ENCODE data around the gene AGAP3.

The AGAP3 gene

DNA sequence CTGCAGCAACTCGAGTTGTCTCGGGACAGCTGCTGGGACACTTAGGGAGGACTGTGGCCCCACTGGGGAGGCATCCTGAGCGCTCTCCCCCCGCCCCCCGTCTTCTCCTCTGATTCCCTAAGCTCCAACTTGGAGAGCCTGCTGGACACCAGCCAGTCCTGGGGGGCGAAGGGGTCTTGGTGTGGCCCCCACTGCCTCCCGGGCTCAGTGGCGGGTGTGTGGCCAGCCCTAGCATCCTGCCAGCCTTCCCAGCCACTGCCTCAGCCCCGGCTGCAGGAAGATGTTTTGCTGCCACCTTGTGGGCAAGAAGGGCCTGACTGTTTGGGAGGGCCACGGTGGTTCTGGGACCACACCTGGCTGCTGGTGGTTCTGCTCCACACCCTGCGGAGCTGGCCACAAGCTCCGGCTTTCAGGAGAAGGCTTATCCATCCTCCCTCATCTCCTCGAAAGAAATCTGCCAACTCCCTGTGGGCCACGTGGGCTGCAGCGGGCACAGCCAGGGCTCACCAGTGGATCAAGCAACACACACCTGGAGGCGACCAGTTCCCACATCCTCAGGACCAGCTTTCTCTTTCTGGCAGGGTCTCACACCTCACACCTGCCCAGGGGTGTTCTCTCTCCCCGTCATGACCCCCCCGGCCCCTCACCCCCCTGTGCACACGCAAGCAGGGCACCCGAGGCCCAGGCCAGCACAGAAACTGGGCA, 24.8 kb downstream of the AGAP3 start:
- DNase-seq: peak; percentile 90

DNA sequence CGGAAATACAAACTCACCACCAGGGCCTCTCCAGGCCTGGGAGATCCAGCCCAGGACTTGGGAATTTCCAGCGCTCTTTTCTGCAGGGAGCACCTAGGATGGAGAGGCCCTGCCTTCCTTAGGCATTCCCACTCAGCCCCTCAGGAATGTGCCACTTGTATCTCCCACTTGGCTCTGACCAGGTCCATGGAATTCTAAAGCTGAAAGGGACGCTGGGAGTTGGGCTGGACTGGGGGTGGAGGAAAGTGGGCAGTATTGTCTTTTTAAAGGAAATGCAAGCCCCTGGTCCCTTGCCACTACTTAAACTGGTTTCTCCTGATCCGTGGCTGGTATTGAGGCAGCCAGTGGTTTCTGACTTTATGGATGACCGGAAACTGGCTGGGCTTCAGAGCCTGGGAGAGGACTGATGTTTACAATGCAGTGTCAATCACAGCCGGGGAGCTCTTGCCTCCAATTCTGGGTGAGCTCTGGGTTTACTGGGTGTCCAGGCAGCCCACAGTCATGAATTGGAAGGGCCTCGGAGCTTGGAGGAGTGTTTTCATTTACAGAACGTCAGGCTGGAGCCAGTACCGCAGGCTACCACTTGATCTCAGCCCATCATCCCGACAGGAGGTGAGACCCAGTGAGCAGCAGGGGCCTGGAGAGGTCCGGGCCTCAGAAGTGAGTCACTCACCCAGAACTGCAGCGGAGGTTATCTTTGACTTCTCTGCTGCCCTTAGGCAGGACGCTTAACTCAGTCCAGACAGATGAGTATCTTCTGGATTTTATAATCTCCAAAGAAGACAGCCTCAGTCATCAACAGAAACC, 27.3 kb downstream of the AGAP3 start:
- no peak for DNase-seq

GRCh38 chr7:151114151-151115090, 28.1 kb downstream of the AGAP3 start:
- no peak for DNase-seq

DNA sequence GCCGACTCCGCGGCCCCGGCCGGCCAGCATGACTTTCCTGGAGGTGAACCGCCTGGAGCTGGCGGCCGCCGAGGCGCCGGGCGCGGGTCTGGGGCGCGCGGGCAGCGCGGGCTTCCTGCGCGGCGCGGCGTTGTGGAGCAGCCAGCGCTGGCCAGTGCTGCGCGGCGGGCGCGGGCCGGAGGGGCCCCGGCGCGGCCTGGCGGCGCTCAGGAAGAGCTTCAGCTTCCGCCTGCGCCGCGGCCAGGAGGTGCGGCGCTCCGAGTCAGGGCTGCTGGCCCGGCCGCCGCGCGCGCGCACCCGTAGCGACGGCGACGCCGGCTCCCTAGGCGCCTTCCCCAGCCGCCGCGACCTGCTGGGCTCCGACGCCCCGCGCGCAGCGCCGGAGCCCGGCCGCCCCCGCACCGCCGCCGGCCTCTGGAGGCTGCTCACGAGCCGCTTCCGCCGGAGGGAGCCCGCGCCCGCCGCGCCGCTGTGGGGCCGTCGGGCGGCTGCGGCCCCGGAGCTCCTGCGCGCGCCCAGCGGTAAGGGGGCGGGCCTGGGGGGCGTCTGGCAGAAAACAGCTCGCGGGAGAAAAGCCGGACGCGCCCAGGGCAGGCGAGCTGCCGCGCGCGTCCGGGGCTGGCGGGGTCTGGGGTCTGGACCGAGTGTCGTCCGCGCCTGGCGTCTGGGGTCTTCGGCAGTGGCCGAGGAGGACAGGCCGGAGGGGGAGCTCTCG, 29.0 kb downstream of the AGAP3 start:
- peak; percentile 78 for DNase-seq

DNA sequence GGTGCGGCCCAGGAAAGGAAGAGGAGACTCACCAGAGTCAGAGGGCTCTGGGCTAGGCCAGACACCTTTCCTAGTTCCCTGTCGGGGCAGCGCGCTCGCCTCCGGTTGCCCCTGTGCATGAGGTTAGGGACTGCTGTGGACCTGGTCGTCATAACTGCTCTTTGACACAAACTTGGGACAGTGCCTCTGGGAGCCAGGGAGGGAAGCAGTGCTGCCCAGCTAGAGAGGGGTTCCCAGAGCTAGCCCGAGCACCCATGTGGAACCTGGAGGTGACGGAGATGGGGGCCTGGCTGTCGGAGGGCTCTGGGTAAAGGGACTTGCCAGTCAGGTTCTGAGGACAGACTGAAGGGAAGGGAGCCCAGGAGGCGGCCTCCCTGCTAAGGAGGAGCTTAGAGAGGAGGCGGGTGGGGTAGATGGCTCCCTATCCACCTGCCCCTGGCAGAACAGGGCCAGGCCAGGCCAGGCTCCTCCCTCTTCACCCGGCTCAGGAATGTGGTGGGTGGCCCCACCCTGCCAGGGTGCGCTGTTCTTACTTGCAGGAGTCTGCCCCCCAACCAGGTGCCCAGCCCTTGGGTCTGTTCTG, 29.7 kb downstream of the AGAP3 start:
- peak; percentile 66 for DNase-seq

DNA sequence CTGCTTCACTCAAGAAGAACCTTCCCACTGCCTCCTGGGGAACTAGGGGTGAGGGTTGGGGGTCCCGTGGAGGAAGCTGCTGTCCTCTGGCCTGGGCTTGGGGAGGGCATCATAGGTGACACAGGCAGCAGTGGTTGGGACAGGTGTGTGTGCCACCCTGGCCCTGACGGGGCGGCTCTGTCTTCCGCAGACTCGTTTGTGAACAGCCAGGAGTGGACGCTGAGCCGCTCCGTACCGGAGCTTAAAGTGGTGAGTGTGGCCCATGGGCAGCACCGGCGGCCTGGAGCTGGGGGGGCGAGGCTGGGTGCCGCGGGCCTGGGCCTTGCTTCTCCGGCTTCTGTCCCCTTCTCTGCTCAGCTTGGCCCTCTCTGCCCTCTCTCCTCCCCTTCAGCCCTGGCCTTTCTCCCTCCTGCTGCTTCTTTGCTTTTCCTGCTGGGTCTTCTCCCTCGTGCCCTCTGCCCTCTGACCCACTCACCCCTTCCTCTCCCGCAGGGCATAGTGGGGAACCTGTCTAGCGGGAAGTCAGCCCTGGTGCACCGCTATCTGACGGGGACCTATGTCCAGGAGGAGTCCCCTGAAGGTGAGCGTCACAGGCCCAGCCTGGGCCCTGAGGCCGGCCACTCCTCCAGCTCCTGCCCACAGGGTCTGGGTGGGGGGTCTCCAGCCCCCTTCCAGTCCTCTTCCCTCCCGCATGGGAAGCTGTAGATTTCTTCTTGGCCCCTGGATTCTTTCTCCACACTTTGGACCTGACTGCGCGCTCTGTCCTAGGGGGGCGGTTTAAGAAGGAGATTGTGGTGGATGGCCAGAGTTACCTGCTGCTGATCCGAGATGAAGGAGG, 30.5 kb downstream of the AGAP3 start:
- no peak for DNase-seq

DNA sequence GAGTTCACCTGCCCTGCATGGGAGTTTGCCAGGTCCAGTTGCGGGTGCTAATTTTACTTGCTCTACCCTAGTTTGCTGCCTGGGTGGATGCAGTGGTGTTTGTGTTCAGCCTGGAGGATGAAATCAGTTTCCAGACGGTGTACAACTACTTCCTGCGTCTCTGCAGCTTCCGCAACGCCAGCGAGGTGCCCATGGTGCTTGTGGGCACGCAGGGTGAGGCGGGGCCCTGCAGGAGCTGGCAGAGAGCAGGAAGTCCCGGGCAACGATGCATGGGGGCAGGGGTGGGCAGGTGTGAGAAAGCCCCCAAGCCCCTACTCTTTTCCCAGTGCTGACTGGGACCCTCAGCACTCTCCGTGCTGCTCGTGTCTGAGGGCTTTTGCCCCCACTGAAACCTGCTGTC, 31.3 kb downstream of the AGAP3 start:
- peak; percentile 80 for DNase-seq

DNA sequence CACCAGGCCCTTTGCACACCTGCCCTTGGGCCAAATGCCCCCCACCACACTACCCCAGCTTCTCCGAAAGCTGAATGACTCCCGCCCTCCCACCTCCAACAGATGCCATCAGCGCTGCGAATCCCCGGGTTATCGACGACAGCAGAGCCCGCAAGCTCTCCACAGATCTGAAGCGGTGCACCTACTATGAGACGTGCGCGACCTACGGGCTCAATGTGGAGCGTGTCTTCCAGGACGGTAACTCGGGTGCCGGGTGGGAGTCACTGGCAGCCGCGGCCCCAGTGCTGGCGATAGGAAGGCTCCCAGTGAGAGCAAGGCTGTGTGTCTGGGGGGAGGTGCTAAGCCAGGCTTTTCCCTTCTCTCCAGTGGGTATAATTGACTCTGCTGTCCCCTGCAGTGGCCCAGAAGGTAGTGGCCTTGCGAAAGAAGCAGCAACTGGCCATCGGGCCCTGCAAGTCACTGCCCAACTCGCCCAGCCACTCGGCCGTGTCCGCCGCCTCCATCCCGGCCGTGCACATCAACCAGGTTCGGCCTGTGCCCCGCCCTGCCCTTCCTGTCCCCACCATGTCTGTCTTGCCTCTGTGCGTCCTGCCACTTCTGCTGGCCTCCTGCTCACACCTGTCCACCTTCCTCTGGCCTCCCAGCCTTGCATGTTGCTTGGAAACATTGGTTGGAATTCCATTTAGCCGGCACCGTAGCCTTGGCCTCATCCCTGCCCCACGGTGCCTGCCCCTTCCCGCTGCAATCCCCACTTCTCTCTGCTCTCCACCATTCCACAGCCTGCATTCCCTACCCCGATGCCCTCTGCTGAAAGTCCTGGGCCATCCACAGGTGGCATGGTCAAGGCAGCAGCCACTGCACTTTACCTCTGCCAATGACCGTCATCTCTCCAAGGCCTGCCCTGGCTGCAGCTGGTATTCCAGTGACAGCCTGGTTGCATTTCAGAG, 32.1 kb downstream of the AGAP3 start:
- DNase-seq: no peak

DNA sequence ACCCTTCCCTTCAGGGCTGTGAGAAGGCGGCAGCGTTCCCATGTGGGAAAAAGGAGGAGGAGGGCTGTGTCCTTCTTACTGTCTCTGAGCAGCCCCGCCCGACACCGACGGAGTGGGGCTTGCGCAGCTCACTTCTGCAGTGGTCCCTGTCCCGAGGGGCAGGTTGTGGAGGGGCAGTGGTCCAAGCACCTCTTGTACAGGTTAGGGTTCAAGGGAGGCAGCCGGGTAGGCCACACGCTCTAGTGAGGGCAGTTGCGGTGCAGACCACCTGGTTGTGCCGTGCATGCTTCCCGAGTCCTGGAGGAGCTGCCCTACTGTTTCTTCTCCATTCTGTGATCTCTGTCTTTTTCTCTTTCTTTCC, 32.8 kb downstream of the AGAP3 start:
- no peak for DNase-seq

- DNase-seq: no peak
Measured at GRCh38 chr7:151119902-151120301, 33.6 kb downstream of the AGAP3 start.

- no peak for DNase-seq
Measured at GRCh38 chr7:151120896-151121295, 34.6 kb downstream of the AGAP3 start.

GRCh38 chr7:151121380-151122170, 35.3 kb downstream of the AGAP3 start:
- no peak for DNase-seq

DNA sequence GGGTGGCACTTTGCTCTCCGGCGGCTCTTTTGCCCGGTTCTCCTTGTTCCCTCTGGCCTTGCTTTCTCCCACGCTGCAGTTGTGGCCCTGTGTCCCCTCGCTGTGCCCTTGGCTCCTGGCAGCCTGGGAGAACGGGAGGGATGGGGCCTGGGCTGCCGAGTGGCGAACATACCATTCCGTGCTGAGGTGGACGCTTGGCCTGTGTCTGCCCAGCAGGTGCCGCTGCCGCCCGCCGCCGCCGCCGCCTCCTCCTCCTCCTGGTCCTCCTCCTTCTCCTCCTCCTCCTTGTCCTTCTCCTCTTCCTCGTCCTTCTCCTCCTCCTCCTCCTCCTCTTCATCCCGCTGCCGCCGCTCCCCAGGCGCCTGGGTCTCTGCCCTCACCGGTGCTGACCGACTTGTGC, 36.0 kb downstream of the AGAP3 start:
- DNase-seq: no peak

- no peak for DNase-seq
Measured at GRCh38 chr7:151122796-151123157, 36.5 kb downstream of the AGAP3 start.

DNA sequence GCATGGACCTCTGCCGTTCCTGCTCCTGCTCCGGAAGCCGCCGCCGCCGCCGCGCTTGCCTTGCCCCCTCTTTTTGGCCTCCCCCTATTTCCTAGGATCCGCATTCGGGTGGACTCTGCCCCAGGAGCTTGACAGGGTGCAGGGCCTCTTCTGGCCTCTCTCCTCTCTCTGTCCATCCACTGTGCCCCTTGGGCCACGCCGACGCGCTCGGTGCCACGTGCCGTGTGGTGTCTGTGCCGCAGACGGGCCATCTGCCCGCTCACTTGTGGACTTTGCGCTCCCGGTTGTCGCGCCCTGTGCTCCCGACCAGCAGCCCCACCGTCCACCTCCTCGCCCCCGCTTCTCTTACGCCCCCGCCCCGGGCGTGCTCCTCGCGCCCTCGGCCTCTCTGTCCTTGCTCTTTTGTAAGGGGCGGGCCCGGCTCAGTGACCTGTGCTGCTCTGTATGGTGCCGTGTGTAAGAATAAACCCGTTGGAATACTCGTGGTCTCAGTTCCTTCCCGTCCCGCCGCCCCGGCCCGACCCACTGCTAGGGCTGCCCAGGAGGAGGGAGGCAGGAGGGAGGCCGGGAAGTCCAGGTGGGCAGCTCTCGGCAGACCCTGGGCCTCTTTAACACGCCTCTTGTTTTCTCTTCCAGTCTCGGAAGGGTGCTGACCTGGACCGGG, 37.0 kb downstream of the AGAP3 start:
- no peak for DNase-seq

GRCh38 chr7:151123822-151124464, 37.7 kb downstream of the AGAP3 start:
- peak; percentile 92 for DNase-seq

DNA sequence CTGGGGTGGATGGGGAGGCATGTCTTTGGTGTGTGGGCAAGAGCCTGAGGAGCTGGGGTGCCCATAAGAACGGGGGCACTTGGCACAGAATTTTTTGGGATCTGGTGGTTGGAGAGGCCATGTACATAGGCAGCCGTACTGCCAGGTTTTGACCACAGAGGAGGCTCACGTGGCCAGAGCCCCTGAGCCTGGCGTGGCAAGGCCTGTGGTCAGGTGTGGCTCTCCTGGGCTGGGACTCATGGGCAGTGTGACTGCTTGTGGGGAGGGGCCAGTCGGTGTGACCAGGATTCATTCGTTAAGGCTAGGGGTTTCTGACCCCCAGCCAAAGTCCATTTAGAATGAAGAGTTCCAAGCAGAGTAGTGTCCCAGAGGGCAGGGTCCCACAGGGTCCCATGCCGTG, 38.2 kb downstream of the AGAP3 start:
- no peak for DNase-seq

DNA sequence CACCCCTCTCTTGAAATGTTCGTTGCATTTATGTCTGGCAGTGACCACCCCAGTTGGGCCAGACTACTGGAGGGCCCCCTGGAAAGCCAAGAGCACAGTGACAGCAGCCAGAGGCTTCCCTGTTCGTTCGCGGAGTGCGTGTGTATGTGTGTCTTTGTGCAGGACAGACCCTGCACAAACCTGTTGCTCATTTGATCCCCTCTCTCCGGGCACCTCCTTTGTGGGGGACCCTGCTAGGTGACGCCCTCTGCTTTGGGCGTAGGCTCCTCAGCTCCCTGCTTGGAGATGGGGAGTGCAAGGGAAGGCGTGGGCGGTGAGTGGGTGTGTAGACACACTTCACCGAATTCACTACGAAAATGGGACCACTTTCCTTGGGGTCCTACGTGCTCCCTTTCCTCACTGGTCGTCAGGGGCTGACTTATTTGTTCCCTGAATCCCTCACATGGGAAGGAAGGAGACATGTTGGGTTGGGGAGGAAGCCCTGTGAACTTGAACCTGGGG, 38.7 kb downstream of the AGAP3 start:
- DNase-seq: no peak
